ENCODE results near the gene PPP2R2B. TPM values are rescaled to one million over a fixed set of nuclear protein-coding genes. Genes with fewer than 3 reads are reported as not detected.

PPP2R2B gene
- total and polyA plus RNA-seq, 2 of the 4 experiments (the other 2 are of a cell fraction) = not detected

GRCh38 chr5:146640285-146640896, 238.2 kb downstream of the PPP2R2B start:
- Histone ChIP-seq H2BK15ac (ENCODE audit: low read depth, low read length) (no peak overlapping the region), H2AK5ac (ENCODE audit: low read depth, low read length) (no peak overlapping the region), H3K4me2 (ENCODE audit: low read depth, low read length) (no peak overlapping the region), H3K18ac (ENCODE audit: low read depth, low read length) (no peak overlapping the region), H3K27me3 (ENCODE audit: control insufficient read depth, insufficient read depth, low read length) (no peaks in the 10 kb centered on the region), H3K9me3 (ENCODE audit: control insufficient read depth, insufficient read depth, low read length) (peaks cover 2% of the 10 kb centered on the region; the same call in 1 of the 2 replicates), H3K14ac (replicated peaks; ENCODE audit: low read depth, low read length) (no peak overlapping the region), H4K91ac (ENCODE audit: insufficient read depth, low read depth, low read length) (no peak overlapping the region), H3K27ac (ENCODE audit: insufficient read depth, low read length) (no peak overlapping the region), H2AK9ac (replicated peaks; ENCODE audit: low read depth, low read length, poor library complexity) (no peak overlapping the region), H2BK120ac (ENCODE audit: low read depth, low read length) (no peak overlapping the region), H3K4me1 (ENCODE audit: control insufficient read depth, insufficient read depth, low read length) (no peaks in the 10 kb centered on the region), H3K9ac (ENCODE audit: low read depth, low read length) (no peak overlapping the region), H4K20me1 (ENCODE audit: insufficient read depth, low read length) (no peaks in the 10 kb centered on the region), H4K8ac (ENCODE audit: low read depth in 2 of 2, low read length in 2 of 2) (no peak overlapping the region), H3K4ac (ENCODE audit: low read depth, low read length) (no peak overlapping the region), H2AFZ (replicated peaks; ENCODE audit: low read length, poor library complexity) (no peak overlapping the region), H2BK5ac (ENCODE audit: low read depth, low read length, poor library complexity, severe bottlenecking) (no peak overlapping the region), H3K23ac (ENCODE audit: low read depth, low read length) (no peak overlapping the region), H3K56ac (ENCODE audit: extremely low read depth, insufficient read depth, low read length) (no peak overlapping the region), H2BK20ac (ENCODE audit: low read depth, low read length) (no peak overlapping the region), H3K36me3 (ENCODE audit: control insufficient read depth, insufficient read depth, low read length) (no peaks in the 10 kb centered on the region), H3K4me3 (ENCODE audit: insufficient read depth, low read depth, low read length) (no peak overlapping the region), H3K9me1 (ENCODE audit: insufficient read depth, low read length) (no peaks in the 10 kb centered on the region), H4K5ac (ENCODE audit: low read depth, low read length) (no peak overlapping the region), H3K79me1 (ENCODE audit: low read depth in 1 of 2, low read length in 2 of 2) (no peaks in the 10 kb centered on the region)
- ATAC-seq (ENCODE audit: low read depth) = no peak
- no TSS peak for BruUV-seq (replicated peaks)
- no CpG with 5 or more reads among the region's 7 CpGs for WGBS, 2 experiments (ENCODE audit: extremely low coverage in 2 of 2, insufficient read length in 1 of 2)
- DNase-seq = no peak
- in situ Hi-C loops (cut with MboI; ENCODE audit: low sequenced_read_pairs) (no loop called here), dilution Hi-C loops (cut with HindIII; ENCODE audit: low sequenced_read_pairs, unreplicated experiment) (no loop called here), intact Hi-C loops (cut with micrococcal nuclease) (no loop called here)
- TF ChIP-seq, protein P1, sequence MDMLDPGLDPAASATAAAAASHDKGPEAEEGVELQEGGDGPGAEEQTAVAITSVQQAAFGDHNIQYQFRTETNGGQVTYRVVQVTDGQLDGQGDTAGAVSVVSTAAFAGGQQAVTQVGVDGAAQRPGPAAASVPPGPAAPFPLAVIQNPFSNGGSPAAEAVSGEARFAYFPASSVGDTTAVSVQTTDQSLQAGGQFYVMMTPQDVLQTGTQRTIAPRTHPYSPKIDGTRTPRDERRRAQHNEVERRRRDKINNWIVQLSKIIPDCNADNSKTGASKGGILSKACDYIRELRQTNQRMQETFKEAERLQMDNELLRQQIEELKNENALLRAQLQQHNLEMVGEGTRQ (IDR thresholded peaks at IDR 0.05; ENCODE audit: low read depth, low read length) = no peak
- TF ChIP-seq MAZ (IDR thresholded peaks at IDR 0.05; ENCODE audit: borderline replicate concordance, low read depth, low read length) (no peak), CEBPB (IDR thresholded peaks at IDR 0.05; ENCODE audit: low read depth, low read length) (no peak), NFE2L2 (IDR thresholded peaks at IDR 0.05; ENCODE audit: low read depth, low read length) (no peak), CTCF (conservative IDR thresholded peaks at IDR 0.05; ENCODE audit: low read depth, low read length) (no peak), FOS (IDR thresholded peaks at IDR 0.05; ENCODE audit: low read depth, low read length) (no peak), RFX5 (IDR thresholded peaks at IDR 0.05; ENCODE audit: low read depth, low read length) (no peak), CHD1 (IDR thresholded peaks at IDR 0.05; ENCODE audit: low read depth, low read length) (no peak), BHLHE40 (IDR thresholded peaks at IDR 0.05; ENCODE audit: low read depth, low read length) (no peak), RCOR1 (IDR thresholded peaks at IDR 0.05; ENCODE audit: insufficient replicate concordance, low read length) (no peak), SMC3 (IDR thresholded peaks at IDR 0.05; ENCODE audit: low read depth, low read length) (no peak), POLR2A (IDR thresholded peaks at IDR 0.05; ENCODE audit: low read depth, low read length) (no peak), MAFK (IDR thresholded peaks at IDR 0.05; ENCODE audit: low read depth, low read length) (no peak)
- TF ChIP-seq, protein P2, sequence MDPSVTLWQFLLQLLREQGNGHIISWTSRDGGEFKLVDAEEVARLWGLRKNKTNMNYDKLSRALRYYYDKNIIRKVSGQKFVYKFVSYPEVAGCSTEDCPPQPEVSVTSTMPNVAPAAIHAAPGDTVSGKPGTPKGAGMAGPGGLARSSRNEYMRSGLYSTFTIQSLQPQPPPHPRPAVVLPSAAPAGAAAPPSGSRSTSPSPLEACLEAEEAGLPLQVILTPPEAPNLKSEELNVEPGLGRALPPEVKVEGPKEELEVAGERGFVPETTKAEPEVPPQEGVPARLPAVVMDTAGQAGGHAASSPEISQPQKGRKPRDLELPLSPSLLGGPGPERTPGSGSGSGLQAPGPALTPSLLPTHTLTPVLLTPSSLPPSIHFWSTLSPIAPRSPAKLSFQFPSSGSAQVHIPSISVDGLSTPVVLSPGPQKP (IDR thresholded peaks at IDR 0.05; ENCODE audit: borderline replicate concordance, low read depth, low read length) = no peak
- ChIA-PET POLR2A (ENCODE audit: unreplicated experiment) (no interaction called here), CTCF (no interaction called here)
